GM12892 (cell line): ENCODE data around the gene DENND1A.

ENCODE experiments used
- POLR2A ChIP-seq: IDR thresholded peaks from 2 replicates; pipeline ENCODE4 v1.6.1; 2011; ENCODE audit warnings: low read depth, low read length, control low read depth
- POLR2AphosphoS5 ChIP-seq: IDR thresholded peaks from 2 replicates; pipeline ENCODE4 v1.6.1; 2011; ENCODE audit warnings: low read depth, low read length, control low read depth
- TAF1 ChIP-seq: IDR thresholded peaks from 2 replicates; pipeline ENCODE4 v1.6.1; 2011; ENCODE audit warnings: low read depth, mild to moderate bottlenecking, control low read depth, low read length, borderline replicate concordance

DNA sequence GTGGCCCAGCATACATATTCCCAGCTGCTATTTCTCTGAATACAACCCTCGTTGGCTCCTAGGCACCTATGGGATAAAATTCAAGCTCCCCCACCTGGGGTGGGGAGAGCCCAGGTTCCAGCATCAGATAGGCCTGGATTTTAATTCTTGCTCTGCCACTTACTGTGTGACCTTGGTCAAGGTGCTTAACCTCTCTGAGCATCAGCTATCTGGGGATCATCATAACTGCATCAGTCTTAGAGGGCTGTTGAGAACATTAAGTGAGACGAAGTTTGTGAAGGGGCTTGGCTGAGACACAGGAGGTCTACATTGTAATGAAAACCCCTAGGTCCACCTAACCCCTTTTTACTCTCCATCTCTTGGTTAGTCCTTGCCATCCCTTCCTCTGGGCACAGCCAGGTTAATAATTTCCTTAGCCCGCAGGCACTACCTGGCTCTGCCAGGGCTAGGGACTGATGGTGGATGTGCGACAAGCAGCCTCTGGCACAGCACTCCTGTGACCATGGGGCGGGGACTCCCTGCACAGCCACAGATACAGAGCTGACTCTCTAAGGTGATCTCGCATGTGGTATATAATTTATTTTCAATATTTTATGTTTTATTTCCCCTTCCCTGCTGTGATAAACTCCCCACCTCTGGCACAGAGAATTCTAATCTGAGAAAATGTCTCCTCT, 505.2 kb downstream of the DENND1A start:
- TF ChIP-seq POLR2A, result no peak
- no peak for TF ChIP-seq TAF1
- no peak for TF ChIP-seq POLR2AphosphoS5
